Left colon (tissue), 2 donors: Measurements from ENCODE around the gene KLHL9. TPM values are rescaled to one million over a fixed set of nuclear protein-coding genes. Genes with fewer than 3 reads are reported as not detected.
A peak's percentile ranks its signal among the peaks of the same experiment; 100 is the strongest.
"Not testable (repeated sequence)": the region's sequence is repeated elsewhere in the genome, so short reads cannot be mapped to it uniquely, and the experiment has no call there.

Experiments used
- ATAC-seq: fragments of 200-7000 bp; cut with Tn5 transposase; one replicate; pipeline ENCODE4 v1.9.1; 2020; ENCODE audit warnings: mild to moderate bottlenecking, moderate library complexity
- DNase-seq, 2 donors: peaks; one replicate each; pipeline ENCODE4 v3.0.0-alpha.2; 2020
- intact Hi-C, 2 donors: fragments of 100-400 bp; cut with DNase I in 1 of 2; cut with micrococcal nuclease in 1 of 2; formaldehyde crosslinking; loops; one replicate each; pipeline versions ENCODE4 v1.11.2 to v1.14.0; 2022; cut with DNase I, micrococcal nuclease
- long read RNA-seq: library from polyadenylated mRNA; unstranded; transcript quantifications from one replicate; pipeline ENCODE4 v2.0.0, GENCODE V29; 2021
- total RNA-seq, 2 donors: library from RNA; stranded (reverse); fragmentation: NEBNext Ultra II Directional; extraction: Animal tissue kit (Norgen Biotek cat#: 25700); gene quantifications; one replicate each; pipeline ENCODE4 v1.2.1, GENCODE V29; 2021
- donor health status: DM: no; HTN: no; CAD: no.
- donor health status: DM: yes; HTN: yes; CAD: no.

The KLHL9 gene
- total RNA-seq = 10 to 100 TPM; 19.0 to 23.7 TPM
- long read RNA-seq, full-length matches to known transcripts = 62 of 71 reads
- long read RNA-seq, partial matches to known transcripts = 1 of 71 reads
- long read RNA-seq, other reads (novel, unspliced or antisense) = 8 of 71 reads

- intact Hi-C loops = no loop called here
- ATAC-seq = peak; percentile 99
- peak; percentile 94 for DNase-seq
These were observed at the start of gene KLHL9 for GRCh38 chr9:21334701-21335632. Gene KLHL9 (minus strand): TSS chr9:21335404. CDS start chr9:21334859, 545 bp downstream.

- DNase-seq (no peak), ATAC-seq (no peak)
- intact Hi-C loops = no loop called here
These were observed 48.4 kb upstream of the KLHL9 start for GRCh38 chr9:21383627-21384026.

GRCh38 chr9:21381448-21382339 lies 46.5 kb upstream of the KLHL9 start:
- intact Hi-C loops = no loop called here
- no peak for DNase-seq

GRCh38 chr9:21371467-21371866 lies 36.3 kb upstream of the KLHL9 start:
- ATAC-seq, intact Hi-C loops, DNase-seq: not testable (repeated sequence)

More at GRCh38 chr9:21381448-21382339, 46.5 kb upstream of the KLHL9 start:
- peak; percentile 58 for ATAC-seq

GRCh38 chr9:21367957-21368356 lies 32.8 kb upstream of the KLHL9 start, which contains the start of gene IFNA13:
Gene IFNA13 (minus strand): TSS chr9:21368057. CDS start chr9:21368010, 47 bp downstream.
- DNase-seq (no peak), ATAC-seq (no peak)
- intact Hi-C loops = no loop called here

- DNase-seq, intact Hi-C loops, ATAC-seq: not testable (repeated sequence)
These were observed 32.0 kb upstream of the KLHL9 start for GRCh38 chr9:21367169-21367568.

- DNase-seq (no peak), ATAC-seq (no peak)
- intact Hi-C loops = no loop called here
These were observed 27.1 kb upstream of the KLHL9 start for GRCh38 chr9:21362287-21362686.

GRCh38 chr9:21357479-21358460 lies 22.6 kb upstream of the KLHL9 start:
- no peak for ATAC-seq

GRCh38 chr9:21350787-21351186 lies 15.6 kb upstream of the KLHL9 start, which contains the start of gene IFNA6:
Gene IFNA6 (minus strand): TSS chr9:21350887. CDS start chr9:21350887, 0 bp downstream.
- ATAC-seq = no peak
- no peak for DNase-seq
- intact Hi-C loops = no loop called here

More at GRCh38 chr9:21357479-21358460, 22.6 kb upstream of the KLHL9 start:
- intact Hi-C loops = no loop called here
- no peak for DNase-seq

GRCh38 chr9:21348430-21348970 lies 13.3 kb upstream of the KLHL9 start:
- DNase-seq (no peak), ATAC-seq (no peak)
- intact Hi-C loops = no loop called here

GRCh38 chr9:21340735-21341134 lies 5.5 kb upstream of the KLHL9 start:
- ATAC-seq (no peak), DNase-seq (no peak)
- intact Hi-C loops = no loop called here

GRCh38 chr9:21336457-21336856 lies 1.3 kb upstream of the KLHL9 start:
- intact Hi-C loops = no loop called here

GRCh38 chr9:21333226-21333625 lies 2.0 kb downstream of the KLHL9 start:
- no peak for DNase-seq
- ATAC-seq = no peak
- intact Hi-C loops = no loop called here

More at GRCh38 chr9:21336457-21336856, 1.3 kb upstream of the KLHL9 start:
- ATAC-seq (no peak), DNase-seq (no peak)

- ATAC-seq (no peak), DNase-seq (no peak)
- intact Hi-C loops = no loop called here
These were observed 3.4 kb downstream of the KLHL9 start for GRCh38 chr9:21331676-21332402.

- intact Hi-C loops = loop anchor here in 1 of 2 donors (2.0 to 10.0 kb wide), 2 partner anchors 70 to 128 kb away; no protein-coding TSS in a partner anchor
- DNase-seq (no peak), ATAC-seq (peak; percentile 77)
These were observed 8.6 kb downstream of the KLHL9 start for GRCh38 chr9:21326526-21327139.

GRCh38 chr9:21324047-21324446 lies 11.2 kb downstream of the KLHL9 start:
- no peak for DNase-seq
- peak; percentile 30 for ATAC-seq
- intact Hi-C loops = loop anchor here in 1 of 2 donors (10.0 kb wide), 1 partner anchor 131 kb away; no protein-coding TSS in a partner anchor
